BLaER1 treated with 17β-estradiol and CSF1 and Interleukin-3, amounts not matched to agents 10 nM and 100 nM (cell line): Measurements from ENCODE around the gene CAPN2.

Source experiments
- H3K27ac ChIP-seq, 11 experiments: shearing (Covaris generic); formaldehyde crosslinking; 2 replicates each; pipeline ENCODE4 v1.8.1; 2022
- H3K27me3 ChIP-seq, 11 experiments: shearing (Covaris generic); formaldehyde crosslinking; 2 replicates each; pipeline ENCODE4 v1.8.1; 2022
- H3K36me3 ChIP-seq, 11 experiments: shearing (Covaris generic); formaldehyde crosslinking; 2 replicates each; pipeline ENCODE4 v1.8.1; 2022
- H3K4me1 ChIP-seq, 10 experiments: shearing (Covaris generic); formaldehyde crosslinking; 2 replicates each; pipeline ENCODE4 v1.8.1; 2022
- H3K4me2 ChIP-seq, 11 experiments: shearing (Covaris generic); formaldehyde crosslinking; 2 replicates each; pipeline ENCODE4 v1.8.1; 2022
- H3K4me3 ChIP-seq, 10 experiments: shearing (Covaris generic); formaldehyde crosslinking; 2 replicates each; pipeline ENCODE4 v1.8.1; 2022
- H3K9ac ChIP-seq, 11 experiments: shearing (Covaris generic); formaldehyde crosslinking; 2 replicates each; pipeline ENCODE4 v1.8.1; 2022
- H3K9me3 ChIP-seq, 11 experiments: shearing (Covaris generic); formaldehyde crosslinking; replicated peaks in 1 of 11; 2 replicates each; pipeline ENCODE4 v1.8.1; 2022
- H4K20me1 ChIP-seq, 11 experiments: shearing (Covaris generic); formaldehyde crosslinking; 2 replicates each; pipeline ENCODE4 v1.8.1; 2022
- Cebpa-rat ChIP-seq, 11 experiments: shearing (Covaris generic); IDR thresholded peaks; 2 replicates each; pipeline ENCODE4 v1.8.1; 2022

CAPN2 gene

GRCh38 chr1:223720971-223721591 is 8.7 kb downstream of the CAPN2 start:
- no peak overlapping the region for H3K4me2 ChIP-seq
- H3K36me3 ChIP-seq = peaks cover 34 to 69% (median 51%) of the 10 kb centered on the region in 11 experiments
- no peak for TF ChIP-seq Cebpa-rat (IDR thresholded peaks at IDR 0.05)
- peaks cover 0 to 43% (median 10%) of the 10 kb centered on the region in 11 experiments; a peak in 10 of 22 replicates for H4K20me1 ChIP-seq
- H3K4me3 ChIP-seq = no peak overlapping the region
- H3K4me1 ChIP-seq = peaks cover 18 to 68% (median 35%) of the 10 kb centered on the region in 10 experiments
- no peak overlapping the region for H3K9ac ChIP-seq
- no peaks in the 10 kb centered on the region for H3K9me3 ChIP-seq
- no peaks in the 10 kb centered on the region for H3K27me3 ChIP-seq
- 0 out of 22 replicates have a peak overlapping the region, but pooled peaks of 1 of the 11 experiments have one; percentile 7 for H3K27ac ChIP-seq

GRCh38 chr1:223721658-223722607 is 9.6 kb downstream of the CAPN2 start:
- Histone ChIP-seq H3K4me2 (no peak overlapping the region), H4K20me1 (peaks cover 0 to 37% (median 6%) of the 10 kb centered on the region in 11 experiments; a peak in 8 of 22 replicates), H3K4me3 (no peak overlapping the region), H3K9ac (no peak overlapping the region), H3K36me3 (peaks cover 34 to 69% (median 51%) of the 10 kb centered on the region in 11 experiments), H3K9me3 (no peaks in the 10 kb centered on the region), H3K27ac (0 out of 22 replicates have a peak overlapping the region, but pooled peaks of 1 of the 11 experiments have one; percentile 7), H3K27me3 (no peaks in the 10 kb centered on the region), H3K4me1 (peaks cover 19 to 68% (median 35%) of the 10 kb centered on the region in 10 experiments)
- no peak for TF ChIP-seq Cebpa-rat (IDR thresholded peaks at IDR 0.05)

GRCh38 chr1:223723351-223723904 is 11.1 kb downstream of the CAPN2 start:
- Histone ChIP-seq H3K9me3 (no peaks in the 10 kb centered on the region), H4K20me1 (peaks cover 0 to 22% (median 0%) of the 10 kb centered on the region in 11 experiments; a peak in 4 of 22 replicates), H3K36me3 (peaks cover 30 to 73% (median 57%) of the 10 kb centered on the region in 11 experiments), H3K9ac (no peak overlapping the region), H3K4me1 (peaks cover 23 to 66% (median 28%) of the 10 kb centered on the region in 10 experiments), H3K4me2 (no peak overlapping the region; a peak in 1 of 22 replicates), H3K4me3 (no peak overlapping the region), H3K27ac (no peak overlapping the region), H3K27me3 (no peaks in the 10 kb centered on the region)
- TF ChIP-seq Cebpa-rat (IDR thresholded peaks at IDR 0.05) = no peak

- Histone ChIP-seq H3K27me3 (no peaks in the 10 kb centered on the region), H3K36me3 (peaks cover 21 to 71% (median 57%) of the 10 kb centered on the region in 11 experiments)
Observed at GRCh38 chr1:223724376-223724775, 12.0 kb downstream of the CAPN2 start.

GRCh38 chr1:223725578-223725977 is 13.2 kb downstream of the CAPN2 start:
- peak overlapping the region in 8 of 11 experiments; percentile 52 to 75 (median 66); a peak in 11 of 22 replicates for H3K27ac ChIP-seq
- H4K20me1 ChIP-seq = peaks cover 0 to 21% (median 0%) of the 10 kb centered on the region in 11 experiments; a peak in 5 of 22 replicates
- H3K4me3 ChIP-seq = no peak overlapping the region
- no peak overlapping the region; a peak in 3 of 22 replicates for H3K9ac ChIP-seq
- peaks cover 23 to 65% (median 28%) of the 10 kb centered on the region in 10 experiments for H3K4me1 ChIP-seq
- H3K9me3 ChIP-seq = peaks cover 0 to 4% (median 0%) of the 10 kb centered on the region in 11 experiments; a peak in 1 of 22 replicates
- H3K27me3 ChIP-seq = no peaks in the 10 kb centered on the region
- peaks cover 12 to 59% (median 46%) of the 10 kb centered on the region in 11 experiments; a peak in 20 of 22 replicates for H3K36me3 ChIP-seq
- no peak for TF ChIP-seq Cebpa-rat (IDR thresholded peaks at IDR 0.05)
- peak overlapping the region; percentile 53 to 88 (median 71); a peak in 19 of 22 replicates for H3K4me2 ChIP-seq

More at GRCh38 chr1:223724376-223724775, 12.0 kb downstream of the CAPN2 start:
- Histone ChIP-seq H3K4me1 (peaks cover 23 to 61% (median 27%) of the 10 kb centered on the region in 10 experiments), H3K27ac (no peak overlapping the region), H3K4me2 (no peak overlapping the region), H3K9ac (no peak overlapping the region), H4K20me1 (peaks cover 0 to 22% (median 0%) of the 10 kb centered on the region in 11 experiments; a peak in 3 of 22 replicates), H3K4me3 (no peak overlapping the region), H3K9me3 (peaks cover 0 to 4% (median 0%) of the 10 kb centered on the region in 11 experiments; a peak in 1 of 22 replicates)
- TF ChIP-seq Cebpa-rat (IDR thresholded peaks at IDR 0.05) = no peak

GRCh38 chr1:223726380-223727001 is 14.2 kb downstream of the CAPN2 start:
- Histone ChIP-seq H3K36me3 (peaks cover 4 to 52% (median 38%) of the 10 kb centered on the region in 11 experiments; a peak in 20 of 22 replicates), H3K9ac (peak overlapping the region in 9 of 11 experiments; percentile 29 to 70 (median 60); a peak in 18 of 22 replicates)

GRCh38 chr1:223727541-223727940 is 15.2 kb downstream of the CAPN2 start:
- Histone ChIP-seq H3K27me3 (no peaks in the 10 kb centered on the region), H3K4me1 (peaks cover 23 to 78% (median 39%) of the 10 kb centered on the region in 10 experiments), H3K9me3 (peaks cover 0 to 4% (median 0%) of the 10 kb centered on the region in 11 experiments; a peak in 1 of 22 replicates), H3K9ac (peak overlapping the region in 5 of 11 experiments; percentile 29 to 70 (median 61); a peak in 4 of 22 replicates), H3K27ac (peak overlapping the region in 7 of 11 experiments; percentile 52 to 75 (median 68); a peak in 14 of 22 replicates), H3K4me3 (0 out of 20 replicates have a peak overlapping the region, but pooled peaks of 1 of the 10 experiments have one; percentile 16), H4K20me1 (peaks cover 0 to 27% (median 5%) of the 10 kb centered on the region in 11 experiments; a peak in 10 of 22 replicates), H3K36me3 (peaks cover 4 to 58% (median 34%) of the 10 kb centered on the region in 11 experiments; a peak in 19 of 22 replicates), H3K4me2 (peak overlapping the region in 8 of 11 experiments; percentile 55 to 88 (median 80); a peak in 16 of 22 replicates)
- TF ChIP-seq Cebpa-rat (IDR thresholded peaks at IDR 0.05) = no peak

More at GRCh38 chr1:223726380-223727001, 14.2 kb downstream of the CAPN2 start:
- Histone ChIP-seq H3K27ac (peak overlapping the region in 10 of 11 experiments; percentile 49 to 75 (median 66); a peak in 19 of 22 replicates), H3K27me3 (no peaks in the 10 kb centered on the region), H3K4me2 (peak overlapping the region; percentile 53 to 88 (median 71)), H4K20me1 (peaks cover 0 to 21% (median 3%) of the 10 kb centered on the region in 11 experiments; a peak in 9 of 22 replicates), H3K4me1 (peaks cover 23 to 74% (median 37%) of the 10 kb centered on the region in 10 experiments), H3K9me3 (peaks cover 0 to 4% (median 0%) of the 10 kb centered on the region in 11 experiments; a peak in 1 of 22 replicates), H3K4me3 (peak overlapping the region in 2 of 10 experiments; percentile 16 to 20; a peak in 1 of 20 replicates)
- TF ChIP-seq Cebpa-rat (IDR thresholded peaks at IDR 0.05) = no peak
